Neural crest cell (in vitro differentiated cells): ENCODE data around the gene IRS1. TPM values are rescaled to one million over a fixed set of nuclear protein-coding genes. Genes with fewer than 3 reads are reported as not detected.

ENCODE experiments used
- DNase-seq: peaks from one replicate; pipeline ENCODE4 v3.0.0; 2021; ENCODE audit warnings: low read depth, mixed read lengths, low spot score
- H3K27ac Mint-ChIP-seq: one replicate; pipeline ENCODE4 v1.8.0; 2021; ENCODE audit warnings: mild to moderate bottlenecking, mixed read lengths; ENCODE audit not compliant: unreplicated experiment
- H3K27me3 Mint-ChIP-seq: 2 replicates; pipeline ENCODE4 v1.8.0; 2021; ENCODE audit warnings: low read depth, mild to moderate bottlenecking, mixed read lengths
- H3K36me3 Mint-ChIP-seq: 2 replicates; pipeline ENCODE4 v1.8.0; 2021; ENCODE audit warnings: low read depth, mild to moderate bottlenecking, mixed read lengths
- H3K4me1 Mint-ChIP-seq: 2 replicates; pipeline ENCODE4 v1.8.0; 2021; ENCODE audit warnings: mixed read lengths
- H3K4me3 Mint-ChIP-seq: one replicate; pipeline ENCODE4 v1.8.0; 2021; ENCODE audit warnings: mild to moderate bottlenecking, mixed read lengths
- H3K9me3 Mint-ChIP-seq: 2 replicates; pipeline ENCODE4 v1.8.0; 2021; ENCODE audit warnings: mixed read lengths
- CTCF ChIP-seq: fragments of 200-600 bp; sonication (generic); conservative IDR thresholded peaks from 2 replicates; pipeline ENCODE4 v1.5.0; 2021; ENCODE audit warnings: antibody characterized with exemption, mild to moderate bottlenecking
- total RNA-seq: library from RNA; stranded (reverse); gene quantifications from 2 replicates; pipeline ENCODE4 v1.2.1, GENCODE V29; 2021

Gene IRS1
- total RNA-seq, 1 donor from 2014 or later: 15.1 TPM

DNA sequence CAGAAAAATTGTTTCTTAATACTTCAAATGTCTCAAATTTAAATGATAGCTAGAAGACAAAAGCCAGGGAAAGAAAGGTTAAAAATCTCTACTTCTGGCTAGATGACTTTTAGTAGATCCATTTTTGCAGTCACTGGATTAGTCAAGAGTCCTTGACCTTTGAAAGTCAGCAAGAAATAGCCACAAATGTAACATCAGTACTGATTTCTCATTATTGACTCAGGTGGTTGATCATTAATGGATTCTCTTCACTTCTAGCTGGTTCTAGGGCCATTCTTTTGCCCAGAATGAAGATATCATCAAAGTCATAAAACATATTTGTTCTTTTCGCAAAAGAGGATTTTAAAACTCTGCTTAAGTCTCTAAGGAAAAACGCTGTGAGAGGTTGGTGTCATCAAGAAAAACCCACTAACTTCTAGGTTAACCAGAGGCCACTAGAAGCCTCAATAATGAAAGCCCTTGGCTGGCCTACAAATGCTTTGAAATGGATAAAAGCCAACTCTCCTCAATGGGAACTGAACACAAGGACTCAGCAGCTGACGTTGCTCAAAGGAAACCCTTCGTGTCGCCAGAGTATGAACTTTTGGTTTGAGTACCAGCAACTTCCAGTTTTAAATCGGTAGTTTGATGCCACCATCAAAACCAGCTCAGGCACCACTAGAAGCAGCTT, 66.3 kb downstream of the IRS1 start:
- no peak for DNase-seq
- H3K9me3 Mint-ChIP-seq: peaks cover 4% of the 10 kb centered on the region
- no peak overlapping the region for H3K27ac Mint-ChIP-seq
- H3K4me3 Mint-ChIP-seq: no peak overlapping the region
- no peaks in the 10 kb centered on the region for H3K27me3 Mint-ChIP-seq
- no peak for TF ChIP-seq CTCF
- H3K4me1 Mint-ChIP-seq: peaks cover 51% of the 10 kb centered on the region
- peaks cover 8% of the 10 kb centered on the region for H3K36me3 Mint-ChIP-seq

GRCh38 chr2:226732478-226733188, 67.0 kb downstream of the IRS1 start:
- Mint-ChIP-seq H3K9me3 (peaks cover 2% of the 10 kb centered on the region), H3K4me1 (peaks cover 49% of the 10 kb centered on the region), H3K36me3 (peaks cover 8% of the 10 kb centered on the region), H3K27me3 (no peaks in the 10 kb centered on the region), H3K27ac (no peak overlapping the region), H3K4me3 (no peak overlapping the region)
- no peak for TF ChIP-seq CTCF
- no peak for DNase-seq

- Mint-ChIP-seq H3K27ac (no peak overlapping the region), H3K4me3 (no peak overlapping the region), H3K4me1 (peaks cover 53% of the 10 kb centered on the region), H3K27me3 (no peaks in the 10 kb centered on the region), H3K9me3 (no peaks in the 10 kb centered on the region), H3K36me3 (no peaks in the 10 kb centered on the region)
- DNase-seq: no peak
- no peak for TF ChIP-seq CTCF
Observed at GRCh38 chr2:226730481-226730880, 69.1 kb downstream of the IRS1 start.

DNA sequence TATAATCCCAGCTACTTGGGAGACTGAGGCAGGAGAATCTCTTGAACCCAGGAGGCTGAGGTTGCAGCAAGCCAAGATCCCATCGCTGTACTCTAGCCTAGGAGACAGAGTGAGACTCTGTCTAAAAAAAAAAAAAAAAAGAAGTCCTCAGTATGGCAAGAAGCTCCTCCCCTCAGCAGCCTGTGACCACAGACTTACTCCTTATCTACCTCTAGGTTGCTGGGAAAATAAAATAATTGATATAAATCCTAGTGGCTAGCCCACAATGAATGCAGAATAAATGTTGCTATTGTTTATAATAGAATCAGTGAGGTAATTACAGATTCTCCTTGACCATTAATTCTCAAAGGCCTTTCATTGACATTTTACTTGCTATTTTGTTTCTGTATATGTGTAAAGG, 70.6 kb downstream of the IRS1 start:
- TF ChIP-seq CTCF: no peak
- Mint-ChIP-seq H3K4me3 (no peak overlapping the region), H3K27me3 (no peaks in the 10 kb centered on the region), H3K36me3 (no peaks in the 10 kb centered on the region), H3K27ac (no peak overlapping the region), H3K4me1 (peaks cover 50% of the 10 kb centered on the region), H3K9me3 (no peaks in the 10 kb centered on the region)
- DNase-seq: no peak

- TF ChIP-seq CTCF: no peak
- no peaks in the 10 kb centered on the region for H3K36me3 Mint-ChIP-seq
- no peak overlapping the region for H3K27ac Mint-ChIP-seq
- DNase-seq: no peak
- H3K4me3 Mint-ChIP-seq: no peak overlapping the region
- H3K4me1 Mint-ChIP-seq: peaks cover 41% of the 10 kb centered on the region
- no peaks in the 10 kb centered on the region for H3K27me3 Mint-ChIP-seq
- H3K9me3 Mint-ChIP-seq: no peaks in the 10 kb centered on the region
Observed at GRCh38 chr2:226727251-226727650, 72.4 kb downstream of the IRS1 start.
